Measurements from ENCODE around the gene ZFYVE27.

Gene ZFYVE27

DNA sequence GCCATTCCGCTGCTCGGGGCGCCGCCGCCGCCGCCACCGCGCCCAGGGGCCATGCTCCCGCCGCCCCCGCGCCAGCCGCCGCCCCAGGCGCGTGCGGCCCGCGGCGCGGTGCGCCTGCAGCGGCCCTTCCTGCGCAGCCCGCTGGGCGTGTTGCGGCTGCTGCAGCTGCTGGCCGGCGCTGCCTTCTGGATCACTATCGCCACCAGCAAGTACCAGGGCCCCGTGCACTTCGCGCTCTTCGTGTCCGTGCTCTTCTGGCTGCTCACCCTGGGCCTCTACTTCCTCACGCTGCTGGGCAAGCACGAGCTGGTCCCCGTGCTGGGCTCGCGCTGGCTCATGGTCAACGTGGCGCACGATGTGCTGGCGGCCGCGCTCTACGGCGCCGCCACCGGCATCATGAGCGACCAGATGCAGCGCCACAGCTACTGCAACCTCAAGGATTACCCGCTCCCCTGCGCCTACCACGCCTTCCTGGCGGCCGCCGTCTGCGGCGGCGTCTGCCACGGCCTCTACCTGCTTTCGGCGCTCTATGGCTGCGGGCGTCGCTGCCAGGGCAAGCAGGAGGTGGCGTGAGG is 23.0 kb upstream of the ZFYVE27 start (continued):
- TF ChIP-seq, protein P1, sequence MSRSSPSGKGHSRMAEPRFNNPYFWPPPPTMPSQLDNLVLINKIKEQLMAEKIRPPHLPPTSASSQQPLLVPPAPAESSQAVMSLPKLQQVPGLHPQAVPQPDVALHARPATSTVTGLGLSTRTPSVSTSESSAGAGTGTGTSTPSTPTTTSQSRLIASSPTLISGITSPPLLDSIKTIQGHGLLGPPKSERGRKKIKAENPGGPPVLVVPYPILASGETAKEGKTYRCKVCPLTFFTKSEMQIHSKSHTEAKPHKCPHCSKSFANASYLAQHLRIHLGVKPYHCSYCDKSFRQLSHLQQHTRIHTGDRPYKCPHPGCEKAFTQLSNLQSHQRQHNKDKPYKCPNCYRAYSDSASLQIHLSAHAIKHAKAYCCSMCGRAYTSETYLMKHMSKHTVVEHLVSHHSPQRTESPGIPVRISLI (tag by site-specific recombination; IDR thresholded peaks at IDR 0.05) = no peak
- TF ChIP-seq ZNF785 (tag by site-specific recombination; IDR thresholded peaks at IDR 0.05) (0 out of 2 replicates have a peak, but pooled peaks have one; percentile 5), HIC1 (tag by site-specific recombination; IDR thresholded peaks at IDR 0.05) (peak; percentile 70; the same call in 1 of the 2 replicates), ZNF146 (tag by site-specific recombination; IDR thresholded peaks at IDR 0.05) (no peak), ZNF585B (tag by site-specific recombination; IDR thresholded peaks at IDR 0.05) (peak; percentile 4; the same call in 1 of the 2 replicates), ZNF2 (tag by site-specific recombination; IDR thresholded peaks at IDR 0.05) (peak; percentile 23; the same call in 1 of the 2 replicates), ZNF248 (tag by site-specific recombination; IDR thresholded peaks at IDR 0.05) (no peak), YY2 (tag by site-specific recombination; IDR thresholded peaks at IDR 0.05) (peak; percentile 68), BCL11B (tag by site-specific recombination; IDR thresholded peaks at IDR 0.05; ENCODE audit: low read depth) (no peak), ZNF501 (tag by site-specific recombination; IDR thresholded peaks at IDR 0.05) (0 out of 2 replicates have a peak, but pooled peaks have one; percentile 19), ZFP3 (tag by site-specific recombination; IDR thresholded peaks at IDR 0.05; ENCODE audit: low read depth) (no peak), ZNF311 (tag by site-specific recombination; IDR thresholded peaks at IDR 0.05; ENCODE audit: borderline replicate concordance) (no peak), OSR2 (tag by site-specific recombination; IDR thresholded peaks at IDR 0.05) (peak; percentile 5; the same call in 1 of the 2 replicates), ZNF335 (tag by site-specific recombination; conservative IDR thresholded peaks at IDR 0.05) (no peak), ZNF692 (tag by site-specific recombination; IDR thresholded peaks at IDR 0.05) (peak; percentile 15), BCL11A (tag by site-specific recombination; IDR thresholded peaks at IDR 0.05; ENCODE audit: low read depth) (0 out of 2 replicates have a peak, but pooled peaks have one; percentile 40), ZNF624 (tag by site-specific recombination; IDR thresholded peaks at IDR 0.05) (no peak), GLI4 (tag by site-specific recombination; IDR thresholded peaks at IDR 0.05) (no peak), ZNF19 (tag by site-specific recombination; IDR thresholded peaks at IDR 0.05; ENCODE audit: low read depth) (no peak), ZNF777 (tag by site-specific recombination; IDR thresholded peaks at IDR 0.05; ENCODE audit: borderline replicate concordance) (no peak), YY1 (tag by site-specific recombination; IDR thresholded peaks at IDR 0.05) (peak; percentile 36; the same call in 1 of the 2 replicates), ZNF175 (tag by site-specific recombination; IDR thresholded peaks at IDR 0.05) (no peak), ZNF10 (tag by site-specific recombination; IDR thresholded peaks at IDR 0.05) (0 out of 2 replicates have a peak, but pooled peaks have one; percentile 11), ZNF830 (tag by site-specific recombination; IDR thresholded peaks at IDR 0.05; ENCODE audit: low read depth) (no peak), ZFP41 (tag by site-specific recombination; IDR thresholded peaks at IDR 0.05; ENCODE audit: borderline replicate concordance) (no peak), ZNF169 (tag by site-specific recombination; IDR thresholded peaks at IDR 0.05) (0 out of 2 replicates have a peak, but pooled peaks have one; percentile 51), ZFP37 (tag by site-specific recombination; IDR thresholded peaks at IDR 0.05) (peak; percentile 69), ZNF701 (tag by site-specific recombination; IDR thresholded peaks at IDR 0.05) (no peak), GLIS2 (tag by site-specific recombination; IDR thresholded peaks at IDR 0.05) (no peak), MYNN (tag by site-specific recombination; IDR thresholded peaks at IDR 0.05; ENCODE audit: borderline replicate concordance) (no peak), ZNF768 (tag by site-specific recombination; IDR thresholded peaks at IDR 0.05) (no peak), ZNF140 (tag by site-specific recombination; IDR thresholded peaks at IDR 0.05) (no peak), ZNF473 (tag by site-specific recombination; IDR thresholded peaks at IDR 0.05) (no peak), TRIM28 (IDR thresholded peaks at IDR 0.05; ENCODE audit: borderline replicate concordance, low read length) (peak; percentile 37; the same call in 1 of the 2 replicates), GLIS1 (tag by site-specific recombination; IDR thresholded peaks at IDR 0.05) (peak; percentile 20; the same call in 1 of the 2 replicates)
- TF ChIP-seq, protein P2, sequence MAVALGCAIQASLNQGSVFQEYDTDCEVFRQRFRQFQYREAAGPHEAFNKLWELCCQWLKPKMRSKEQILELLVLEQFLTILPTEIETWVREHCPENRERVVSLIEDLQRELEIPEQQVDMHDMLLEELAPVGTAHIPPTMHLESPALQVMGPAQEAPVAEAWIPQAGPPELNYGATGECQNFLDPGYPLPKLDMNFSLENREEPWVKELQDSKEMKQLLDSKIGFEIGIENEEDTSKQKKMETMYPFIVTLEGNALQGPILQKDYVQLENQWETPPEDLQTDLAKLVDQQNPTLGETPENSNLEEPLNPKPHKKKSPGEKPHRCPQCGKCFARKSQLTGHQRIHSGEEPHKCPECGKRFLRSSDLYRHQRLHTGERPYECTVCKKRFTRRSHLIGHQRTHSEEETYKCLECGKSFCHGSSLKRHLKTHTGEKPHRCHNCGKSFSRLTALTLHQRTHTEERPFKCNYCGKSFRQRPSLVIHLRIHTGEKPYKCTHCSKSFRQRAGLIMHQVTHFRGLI (tag by site-specific recombination; IDR thresholded peaks at IDR 0.05) = peak; percentile 50; the same call in 1 of the 2 replicates

All from HEK293 (cell line).